ENCODE measurements around the gene RGS6. TPM values are rescaled to one million over a fixed set of nuclear protein-coding genes. Genes with fewer than 3 reads are reported as not detected.

Gene RGS6
- total RNA-seq, 1 donor from 2014 or later, result 0.34 TPM

DNA sequence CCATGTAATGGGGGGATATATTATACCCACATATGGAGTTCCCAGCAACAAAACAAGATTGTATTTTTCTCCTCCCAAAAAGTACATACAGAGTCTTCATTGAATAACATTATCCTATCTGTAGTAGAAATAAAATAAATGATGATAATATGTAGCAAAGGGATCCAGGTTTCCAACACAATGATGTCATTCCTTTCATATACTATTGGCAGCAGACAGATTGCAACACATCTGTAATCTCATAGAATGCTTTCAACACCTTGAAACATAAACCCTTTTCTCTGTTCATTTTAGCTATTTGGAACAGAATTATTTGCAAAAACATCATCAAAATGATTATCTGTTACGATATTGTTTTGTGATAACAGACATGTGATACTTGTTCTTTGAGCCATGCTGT lies 644.0 kb downstream of the RGS6 start:
- Histone ChIP-seq H3K27me3 (ENCODE audit: insufficient read depth, low read length) (no peaks in the 10 kb centered on the region), H3K9ac (ENCODE audit: low read length) (no peak overlapping the region), H3K27ac (ENCODE audit: low read depth, low read length) (no peak overlapping the region), H4K20me1 (ENCODE audit: insufficient read depth, low read length) (no peaks in the 10 kb centered on the region), H3K4me1 (ENCODE audit: insufficient read depth, low read length) (no peaks in the 10 kb centered on the region), H3K4me3 (ENCODE audit: insufficient read depth, low read depth, low read length) (no peak overlapping the region), H2AFZ (ENCODE audit: low read depth, low read length) (no peak overlapping the region), H3K4me2 (ENCODE audit: low read length) (no peak overlapping the region), H3K36me3 (ENCODE audit: insufficient read depth, low read length) (no peaks in the 10 kb centered on the region), H3K79me2 (ENCODE audit: insufficient read depth, low read length) (no peaks in the 10 kb centered on the region), H3K9me3 (ENCODE audit: insufficient read depth, low read depth, low read length) (no peaks in the 10 kb centered on the region)
- H3K4me3 Mint-ChIP-seq (ENCODE audit: unreplicated experiment), result no peak overlapping the region
- TF ChIP-seq CTCF (IDR thresholded peaks at IDR 0.05; ENCODE audit: insufficient read depth, low read depth, low read length), result no peak
- no peak for TF ChIP-seq EZH2 (IDR thresholded peaks at IDR 0.05; ENCODE audit: insufficient read depth, low read length)
- DNase-seq (ENCODE audit: low read depth) (no peak), FAIRE-seq (no peak)
- H3K36me3 Mint-ChIP-seq (ENCODE audit: low read depth, unreplicated experiment), result peaks cover 2% of the 10 kb centered on the region
- H3K4me1 Mint-ChIP-seq (ENCODE audit: low read depth, unreplicated experiment), result peaks cover 5% of the 10 kb centered on the region
- H3K27me3 Mint-ChIP-seq (ENCODE audit: low read depth, unreplicated experiment), result peaks cover 29% of the 10 kb centered on the region
- H3K27ac Mint-ChIP-seq (ENCODE audit: unreplicated experiment), result no peak overlapping the region
- peaks cover under 1% of the 10 kb centered on the region for H3K9me3 Mint-ChIP-seq (ENCODE audit: unreplicated experiment)

DNA sequence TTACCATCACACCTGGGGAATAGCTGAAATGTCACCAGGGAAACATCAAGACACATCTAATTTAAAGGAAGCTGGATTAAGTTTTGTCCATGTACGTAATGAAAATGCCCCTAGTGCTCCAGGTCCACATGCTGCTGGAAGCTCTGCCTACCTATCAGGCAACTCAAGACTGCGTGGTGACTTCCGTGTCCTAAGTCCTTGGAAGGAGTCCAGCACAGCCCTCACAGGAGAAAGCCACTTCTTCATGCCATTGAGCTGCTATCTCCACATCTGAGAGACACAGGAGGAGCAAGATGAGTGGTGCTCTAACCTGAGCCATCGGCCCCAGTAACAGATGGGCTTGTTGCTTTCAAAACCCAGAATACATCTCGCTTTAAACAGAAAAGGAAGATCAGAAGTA lies 645.3 kb downstream of the RGS6 start:
- Mint-ChIP-seq H3K27me3 (ENCODE audit: low read depth, unreplicated experiment) (peaks cover 32% of the 10 kb centered on the region), H3K4me3 (ENCODE audit: unreplicated experiment) (no peak overlapping the region), H3K27ac (ENCODE audit: unreplicated experiment) (no peak overlapping the region), H3K36me3 (ENCODE audit: low read depth, unreplicated experiment) (peaks cover 2% of the 10 kb centered on the region), H3K4me1 (ENCODE audit: low read depth, unreplicated experiment) (peaks cover 5% of the 10 kb centered on the region), H3K9me3 (ENCODE audit: unreplicated experiment) (peaks cover 6% of the 10 kb centered on the region)
- Histone ChIP-seq H3K36me3 (ENCODE audit: insufficient read depth, low read length) (no peaks in the 10 kb centered on the region), H3K79me2 (ENCODE audit: insufficient read depth, low read length) (no peaks in the 10 kb centered on the region), H3K27ac (ENCODE audit: low read depth, low read length) (no peak overlapping the region), H2AFZ (ENCODE audit: low read depth, low read length) (no peak overlapping the region), H3K4me1 (ENCODE audit: insufficient read depth, low read length) (no peaks in the 10 kb centered on the region), H3K27me3 (ENCODE audit: insufficient read depth, low read length) (no peaks in the 10 kb centered on the region), H3K9ac (ENCODE audit: low read length) (no peak overlapping the region), H3K4me3 (ENCODE audit: insufficient read depth, low read depth, low read length) (no peak overlapping the region), H3K4me2 (ENCODE audit: low read length) (no peak overlapping the region), H3K9me3 (ENCODE audit: insufficient read depth, low read depth, low read length) (no peaks in the 10 kb centered on the region), H4K20me1 (ENCODE audit: insufficient read depth, low read length) (no peaks in the 10 kb centered on the region)
- no peak for DNase-seq (ENCODE audit: low read depth)
- no peak for FAIRE-seq
- TF ChIP-seq CTCF (IDR thresholded peaks at IDR 0.05; ENCODE audit: insufficient read depth, low read depth, low read length) (no peak), EZH2 (IDR thresholded peaks at IDR 0.05; ENCODE audit: insufficient read depth, low read length) (no peak)

- Histone ChIP-seq H3K27ac (ENCODE audit: low read depth, low read length) (no peak overlapping the region), H3K9me3 (ENCODE audit: insufficient read depth, low read depth, low read length) (no peaks in the 10 kb centered on the region), H3K36me3 (ENCODE audit: insufficient read depth, low read length) (no peaks in the 10 kb centered on the region), H3K9ac (ENCODE audit: low read length) (no peak overlapping the region), H3K4me1 (ENCODE audit: insufficient read depth, low read length) (no peaks in the 10 kb centered on the region), H2AFZ (ENCODE audit: low read depth, low read length) (no peak overlapping the region), H3K4me2 (ENCODE audit: low read length) (no peak overlapping the region), H4K20me1 (ENCODE audit: insufficient read depth, low read length) (no peaks in the 10 kb centered on the region), H3K27me3 (ENCODE audit: insufficient read depth, low read length) (no peaks in the 10 kb centered on the region), H3K4me3 (ENCODE audit: insufficient read depth, low read depth, low read length) (no peak overlapping the region), H3K79me2 (ENCODE audit: insufficient read depth, low read length) (no peaks in the 10 kb centered on the region)
- Mint-ChIP-seq H3K4me3 (ENCODE audit: unreplicated experiment) (no peak overlapping the region), H3K9me3 (ENCODE audit: unreplicated experiment) (peaks cover 8% of the 10 kb centered on the region), H3K27me3 (ENCODE audit: low read depth, unreplicated experiment) (peaks cover 30% of the 10 kb centered on the region), H3K36me3 (ENCODE audit: low read depth, unreplicated experiment) (peaks cover 2% of the 10 kb centered on the region), H3K4me1 (ENCODE audit: low read depth, unreplicated experiment) (peaks cover 4% of the 10 kb centered on the region), H3K27ac (ENCODE audit: unreplicated experiment) (no peak overlapping the region)
- FAIRE-seq (no peak), DNase-seq (ENCODE audit: low read depth) (no peak)
- TF ChIP-seq EZH2 (IDR thresholded peaks at IDR 0.05; ENCODE audit: insufficient read depth, low read length), result no peak
Measured at GRCh38 chr14:72578514-72578913, 646.3 kb downstream of the RGS6 start.

Measured in astrocyte (in vitro differentiated cells and primary cell).